HG03565 (cell line): Measurements from ENCODE around the gene NPC2.
"Not testable (repeated sequence)": the region's sequence is repeated elsewhere in the genome, so short reads cannot be mapped to it uniquely, and the experiment has no call there.

Source experiments
- ATAC-seq: cut with Tn5 transposase; IDR thresholded peaks from one replicate; pipeline ENCODE4 v1.9.1; 2021; ENCODE audit warnings: mild to moderate bottlenecking, moderate library complexity; ENCODE audit not compliant: unreplicated experiment

NPC2 gene

DNA sequence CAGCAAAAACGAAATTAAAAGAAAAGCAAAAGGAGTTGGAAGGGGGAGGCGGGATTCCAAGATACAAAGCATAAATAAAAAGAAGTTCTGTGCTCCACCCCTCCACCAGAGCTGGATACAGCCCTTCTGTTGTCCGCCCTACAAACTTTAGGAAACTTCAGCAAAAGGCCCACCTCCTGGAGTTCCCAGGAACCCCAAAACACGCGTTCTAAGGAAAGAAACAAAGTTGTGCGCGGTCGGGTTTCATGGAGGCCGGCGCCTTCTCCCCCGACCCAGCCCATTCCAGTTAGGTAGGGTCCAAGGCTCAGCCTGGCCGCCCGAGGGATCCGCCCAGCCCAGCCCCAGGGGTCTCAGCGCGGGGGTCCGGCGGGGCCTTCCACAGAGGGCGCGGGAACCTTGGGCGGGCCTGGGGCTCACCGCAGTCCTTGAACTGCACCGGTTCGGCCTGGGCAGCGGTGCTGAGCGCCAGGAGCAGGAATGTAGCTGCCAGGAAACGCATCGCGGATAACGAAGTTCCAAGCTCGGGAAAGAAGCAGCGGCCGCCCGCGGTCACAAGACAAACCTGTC is at the start of gene NPC2:
NPC2 (minus strand) TSS at position 530 of the 567 bp plus-strand sequence; CDS start at position 499, 31 bp downstream.
- ATAC-seq = peak; percentile 1

DNA sequence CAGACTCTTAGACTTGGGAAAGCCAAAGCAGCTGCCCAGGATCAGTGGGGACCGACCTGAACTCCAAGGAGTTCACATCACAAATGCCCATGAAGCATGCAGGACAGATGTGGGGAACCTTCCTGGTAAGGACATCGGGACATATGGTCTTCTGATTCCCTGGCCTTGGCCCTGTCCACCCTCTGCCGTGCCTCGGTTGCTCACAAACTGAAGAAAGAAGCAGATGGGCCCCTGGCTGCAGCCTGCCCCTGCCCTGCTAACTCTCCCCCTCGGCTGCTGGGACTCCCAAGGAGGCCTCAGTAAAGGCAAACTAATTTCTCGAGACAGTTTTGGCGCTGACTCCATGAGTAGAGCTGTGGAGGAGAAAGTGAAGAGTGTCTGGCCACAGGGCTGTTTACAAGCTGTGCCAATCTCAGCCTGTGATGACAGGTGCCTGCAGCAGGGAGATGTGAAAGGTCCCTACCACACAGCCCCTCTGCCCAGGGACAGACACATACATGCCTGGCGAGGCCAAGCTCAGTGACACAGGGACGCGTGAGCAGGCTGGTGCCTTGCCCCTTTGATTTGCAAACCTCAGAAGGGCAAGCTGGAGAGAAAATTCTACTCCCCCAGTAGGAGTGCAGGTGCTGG is 49.1 kb upstream of the NPC2 start:
- ATAC-seq = no peak

DNA sequence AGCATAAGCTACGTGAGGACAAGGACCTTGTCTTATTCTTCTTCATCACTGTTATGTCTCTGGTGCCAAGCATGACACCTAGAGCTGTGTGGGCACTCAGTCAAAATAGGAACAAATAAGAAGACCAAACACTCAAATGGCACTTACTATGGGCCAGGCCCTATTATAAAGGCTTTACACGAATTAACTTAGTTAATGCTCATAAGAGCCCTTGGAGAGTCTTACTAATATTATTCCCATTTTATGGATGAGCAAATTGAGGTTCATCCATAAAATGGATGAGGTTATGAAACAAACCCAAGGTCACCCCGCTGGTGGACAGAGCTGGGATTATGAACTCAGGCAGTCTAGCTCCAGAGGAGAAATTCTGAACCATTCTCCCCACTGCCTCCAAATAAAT is 48.1 kb upstream of the NPC2 start:
- no peak for ATAC-seq

DNA sequence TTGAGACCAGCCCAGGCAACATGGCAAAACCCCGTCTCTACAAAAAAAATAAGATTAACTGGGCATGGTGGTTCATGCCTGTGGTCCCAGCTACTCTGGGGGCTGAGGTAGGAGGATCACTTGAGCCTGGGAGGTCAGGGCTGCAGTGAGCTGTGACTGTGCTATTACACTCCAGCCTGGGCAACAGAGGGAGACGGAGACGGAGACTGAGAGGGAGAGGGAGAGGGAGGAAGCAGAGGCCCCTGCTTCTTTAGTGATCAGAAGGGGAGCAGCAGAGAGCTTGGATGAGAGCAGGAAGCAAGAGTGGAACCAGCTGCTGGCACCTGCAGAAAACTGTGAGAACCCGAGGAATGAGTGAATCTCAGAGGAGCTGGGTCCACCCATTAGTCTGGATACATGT is 46.4 kb upstream of the NPC2 start:
- ATAC-seq = no peak

- ATAC-seq = no peak
These were observed 45.6 kb upstream of the NPC2 start for GRCh38 chr14:74538411-74539391.

DNA sequence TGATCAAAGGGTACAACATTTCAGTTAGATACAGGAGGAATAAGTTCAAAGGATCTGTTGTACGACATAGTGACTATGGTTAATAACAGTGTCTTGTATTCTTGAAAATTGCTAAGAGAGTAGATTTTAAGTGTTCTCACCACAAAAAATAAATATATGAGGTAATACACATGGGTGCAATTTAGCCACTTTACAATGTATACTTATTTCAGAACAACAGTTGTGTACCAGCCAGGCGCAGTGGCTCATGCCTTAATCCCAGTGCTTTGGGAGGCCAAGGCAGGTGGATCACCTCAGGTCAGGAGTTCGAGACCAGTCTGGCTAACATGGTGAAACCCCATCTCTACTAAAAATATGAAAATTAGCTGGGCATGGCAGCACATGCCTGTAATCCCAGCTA is 43.2 kb upstream of the NPC2 start:
- not testable (repeated sequence) for ATAC-seq

DNA sequence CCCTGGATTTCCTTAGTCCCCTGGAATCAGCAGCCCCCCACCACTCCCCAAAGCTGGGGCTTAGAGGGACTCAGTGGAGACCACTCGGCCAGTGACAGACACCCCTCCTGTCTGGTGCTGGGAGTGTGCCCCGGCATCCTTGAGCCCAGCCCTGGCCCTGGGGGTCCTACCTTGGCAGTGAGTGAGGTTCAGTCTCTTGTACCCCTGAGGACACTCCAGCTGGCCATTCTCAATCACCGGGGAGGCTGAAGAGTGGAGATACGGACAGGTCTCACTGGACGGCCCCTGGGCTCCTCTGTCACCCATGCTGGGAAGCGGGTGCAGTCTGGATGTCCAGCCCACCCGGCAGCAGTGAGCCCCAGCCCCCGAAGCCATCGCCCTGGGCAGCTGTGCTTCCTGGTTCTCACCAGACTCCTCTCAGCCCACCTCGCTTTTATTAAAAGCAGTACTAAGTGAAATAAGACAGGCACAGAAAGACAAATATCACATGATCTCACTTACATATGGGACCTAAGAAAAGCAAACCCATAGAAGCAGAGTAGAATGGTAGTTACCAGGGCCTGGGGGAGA is 42.7 kb upstream of the NPC2 start:
- ATAC-seq = no peak

DNA sequence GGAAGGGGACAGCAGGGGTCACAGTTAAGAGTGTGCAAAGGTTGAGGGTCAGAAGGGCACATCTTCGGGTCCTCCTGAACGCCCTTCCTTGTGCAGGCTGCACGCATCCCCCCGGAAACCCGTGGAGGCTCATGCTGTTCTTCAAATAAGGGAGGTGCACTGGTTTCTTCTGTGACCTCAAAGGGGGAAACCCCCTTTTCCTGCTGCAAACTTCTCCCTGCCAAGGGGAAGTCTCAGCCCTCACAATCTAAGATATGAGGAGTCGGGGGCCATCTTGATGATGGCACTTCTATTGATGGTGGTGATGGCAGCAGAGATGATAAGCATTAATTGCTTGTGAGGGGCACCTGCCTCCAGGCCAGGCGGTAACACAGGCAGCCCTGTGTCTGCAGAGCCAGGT is 40.5 kb upstream of the NPC2 start:
- no peak for ATAC-seq

DNA sequence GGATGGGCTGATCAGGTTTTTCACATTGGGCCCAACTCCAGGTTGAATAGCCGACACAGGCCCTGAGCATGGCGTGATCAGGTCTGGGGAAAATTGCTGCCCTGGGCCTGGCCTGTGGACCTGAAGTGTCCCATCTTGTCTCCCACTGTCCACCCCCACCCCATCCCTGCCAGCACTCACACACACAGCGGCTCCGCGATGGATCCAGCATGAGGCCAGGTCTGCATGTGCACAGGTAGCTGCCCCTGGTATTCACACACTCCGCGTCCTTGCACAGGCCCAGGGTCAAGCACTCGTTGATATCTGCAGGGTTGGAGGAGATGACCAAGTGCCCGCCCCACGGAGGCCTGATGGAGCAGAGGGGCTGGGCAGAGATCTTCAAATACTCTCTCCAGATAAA is 39.1 kb upstream of the NPC2 start:
- no peak for ATAC-seq

- ATAC-seq = no peak
These were observed 38.4 kb upstream of the NPC2 start for GRCh38 chr14:74531467-74531866.

DNA sequence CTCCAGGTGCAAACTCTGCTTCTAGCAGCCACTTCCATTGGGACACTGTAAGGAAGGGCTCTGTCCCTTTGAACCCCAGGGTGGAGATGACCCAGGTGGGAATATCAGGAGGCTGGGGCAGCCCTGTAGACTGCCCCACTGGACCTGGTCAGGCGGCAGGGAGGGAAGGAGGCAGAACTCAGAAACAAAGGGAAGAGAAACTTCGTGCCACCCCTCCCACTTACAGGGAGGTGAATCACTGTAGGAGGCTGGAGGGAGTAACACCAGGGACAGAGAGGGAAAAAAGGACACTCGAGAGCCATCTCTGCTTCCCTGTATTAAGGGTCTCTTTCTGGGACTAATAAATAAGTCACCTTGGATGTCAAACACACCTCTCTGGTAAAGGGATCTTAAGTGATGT is 37.9 kb upstream of the NPC2 start:
- ATAC-seq = no peak

- no peak for ATAC-seq
These were observed 35.8 kb upstream of the NPC2 start for GRCh38 chr14:74528886-74529285.

- ATAC-seq = no peak
These were observed 35.3 kb upstream of the NPC2 start for GRCh38 chr14:74528406-74528805.

DNA sequence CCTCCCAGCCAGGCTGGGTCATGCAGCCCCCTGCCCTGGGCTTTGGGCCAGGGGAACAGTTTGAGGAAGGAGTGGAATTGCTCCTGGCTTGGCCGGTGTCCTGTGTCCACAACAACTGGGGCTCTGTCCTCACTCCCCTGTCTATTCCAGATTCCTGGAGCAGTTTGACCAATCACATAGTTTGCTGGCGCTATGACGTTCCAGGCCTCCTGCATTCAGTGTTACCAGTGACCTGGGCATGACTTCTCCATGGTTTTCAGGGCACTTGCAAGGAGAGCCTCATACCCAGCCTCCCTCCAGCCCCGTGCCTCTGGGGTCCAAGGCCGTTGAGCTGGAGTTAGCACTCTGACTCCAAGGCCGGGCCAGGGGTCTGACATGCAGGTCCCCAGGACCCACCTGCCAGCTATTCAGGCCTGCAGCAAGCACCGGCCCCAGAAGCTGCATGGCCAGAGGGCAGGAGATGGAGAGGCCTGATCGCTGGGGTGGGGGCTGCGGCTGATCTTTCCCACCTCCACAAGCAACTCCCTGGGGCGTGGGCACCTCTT is 34.7 kb upstream of the NPC2 start:
- no peak for ATAC-seq

DNA sequence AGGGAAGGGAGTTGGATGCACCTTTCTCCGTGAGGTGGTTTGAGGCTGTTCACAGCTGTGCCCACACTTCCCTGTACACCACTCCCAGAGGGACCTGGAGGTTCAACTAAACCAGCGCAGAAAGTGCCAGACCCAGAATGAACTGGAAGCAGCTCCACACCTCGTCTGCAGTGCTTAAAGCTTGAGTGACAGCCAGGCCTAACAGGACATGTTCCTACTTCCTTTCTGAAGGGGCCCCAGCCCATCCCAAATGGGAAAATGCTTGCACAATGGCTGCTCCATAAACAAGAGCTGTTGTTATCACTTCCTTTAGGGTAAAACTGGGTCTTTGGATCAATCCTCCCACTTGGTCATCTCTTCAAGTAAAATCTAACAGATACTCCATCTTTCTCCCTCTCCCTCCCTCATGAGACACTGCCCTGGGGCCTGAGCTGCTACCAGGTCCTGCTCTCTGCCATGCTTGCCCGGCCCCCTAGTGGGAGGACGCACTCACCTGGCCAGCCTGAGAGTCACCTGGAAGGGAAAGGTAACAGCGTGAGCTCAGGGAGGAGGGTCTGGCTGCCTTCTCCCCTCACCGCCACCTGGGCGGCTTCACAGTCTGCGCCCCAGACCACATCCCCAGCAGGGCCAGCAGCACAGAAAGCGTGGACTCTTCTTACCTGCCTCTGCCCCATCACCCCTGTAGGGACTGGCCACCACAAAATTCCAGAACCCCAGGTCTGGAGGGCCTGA is 33.9 kb upstream of the NPC2 start:
- ATAC-seq = no peak

DNA sequence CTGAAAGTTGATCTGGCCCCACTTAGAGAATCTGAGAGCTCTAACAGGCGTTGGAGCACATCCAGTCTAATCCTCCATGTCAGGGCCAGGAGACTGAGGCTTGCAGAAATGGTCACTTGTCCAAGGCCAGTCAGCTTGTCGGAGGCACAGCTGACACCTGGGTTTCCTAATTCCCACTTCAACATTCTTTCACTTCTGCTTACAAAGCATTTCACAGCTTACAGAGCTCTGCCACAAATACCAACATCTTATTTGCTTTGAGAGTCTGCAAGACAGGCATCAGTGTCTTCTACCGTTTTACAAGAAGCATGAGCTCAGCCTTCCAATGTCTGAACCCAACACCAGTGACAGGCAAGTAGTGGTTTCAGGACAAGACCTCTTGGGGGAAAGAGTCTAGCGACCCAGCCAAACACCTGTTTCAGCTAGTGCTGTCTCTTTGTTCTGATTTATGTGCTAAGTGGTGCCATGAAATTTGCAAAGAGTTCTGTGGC is 32.3 kb upstream of the NPC2 start:
- ATAC-seq = no peak

DNA sequence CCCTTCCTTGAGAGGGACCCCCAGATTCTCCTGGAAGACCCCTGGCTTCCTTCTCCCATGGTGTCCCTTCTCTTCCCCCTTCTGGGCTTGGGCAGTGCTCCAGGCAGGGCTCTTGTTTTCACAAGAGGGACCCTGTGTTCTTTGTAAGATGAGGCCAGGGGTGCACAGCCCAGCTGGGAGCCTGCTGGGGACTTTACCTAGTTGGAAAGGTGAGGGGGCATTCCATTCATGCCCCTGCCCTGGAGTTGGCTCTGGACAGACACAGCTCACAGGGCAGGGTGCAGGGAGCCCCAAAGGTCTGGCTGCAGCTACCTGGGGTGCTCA is 31.7 kb upstream of the NPC2 start:
- no peak for ATAC-seq

- no peak for ATAC-seq
These were observed 31.1 kb upstream of the NPC2 start for GRCh38 chr14:74524076-74524811.

- no peak for ATAC-seq
These were observed 29.6 kb upstream of the NPC2 start for GRCh38 chr14:74522740-74523139.

DNA sequence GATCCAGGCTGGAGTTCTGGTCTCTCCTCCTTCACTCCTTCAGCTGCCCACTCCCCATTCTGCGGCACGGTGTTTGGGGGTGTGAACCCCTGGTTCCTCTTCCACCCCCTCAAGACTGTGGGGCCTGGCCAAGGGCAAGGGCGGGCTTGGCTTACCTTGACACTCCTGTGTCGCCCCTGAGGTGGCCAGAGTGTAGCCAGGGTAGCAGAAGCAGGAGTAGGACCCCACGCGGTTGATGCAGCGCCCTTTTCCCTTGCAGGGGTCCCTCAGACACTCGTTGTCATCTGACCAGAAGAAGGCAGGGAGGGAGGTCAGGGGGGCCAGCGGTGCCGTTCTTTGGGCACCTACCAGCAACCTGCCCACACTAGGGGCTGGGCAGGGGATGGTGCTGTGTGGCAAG is 28.7 kb upstream of the NPC2 start:
- ATAC-seq = no peak
